HS-5 (cell line): ENCODE results near the gene EXOG.

Experiments
- DNase-seq: peaks from one replicate; pipeline ENCODE4 v3.0.0-alpha.2; 2012; ENCODE audit warnings: low read depth

Gene EXOG

DNA sequence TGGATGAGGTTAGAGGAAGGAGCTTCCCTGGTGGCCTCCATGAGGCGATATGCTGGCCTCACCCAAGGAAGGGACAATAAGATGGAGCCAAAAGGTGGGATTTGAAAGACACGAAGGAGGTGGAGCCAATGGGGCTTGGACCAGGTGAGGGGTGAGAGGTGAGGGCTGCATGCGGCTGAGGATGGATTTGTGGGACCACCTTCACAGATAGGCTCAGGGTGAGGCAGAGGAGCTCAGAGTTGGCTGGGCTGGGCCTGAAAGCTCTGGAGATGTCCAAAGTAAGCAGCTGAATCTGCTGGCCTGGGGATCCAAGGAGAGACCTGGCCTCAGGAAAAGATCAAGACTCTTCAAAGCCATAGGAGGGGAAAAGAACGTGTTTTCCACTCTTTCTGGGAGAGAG, 49.8 kb downstream of the EXOG start:
- no peak for DNase-seq

DNA sequence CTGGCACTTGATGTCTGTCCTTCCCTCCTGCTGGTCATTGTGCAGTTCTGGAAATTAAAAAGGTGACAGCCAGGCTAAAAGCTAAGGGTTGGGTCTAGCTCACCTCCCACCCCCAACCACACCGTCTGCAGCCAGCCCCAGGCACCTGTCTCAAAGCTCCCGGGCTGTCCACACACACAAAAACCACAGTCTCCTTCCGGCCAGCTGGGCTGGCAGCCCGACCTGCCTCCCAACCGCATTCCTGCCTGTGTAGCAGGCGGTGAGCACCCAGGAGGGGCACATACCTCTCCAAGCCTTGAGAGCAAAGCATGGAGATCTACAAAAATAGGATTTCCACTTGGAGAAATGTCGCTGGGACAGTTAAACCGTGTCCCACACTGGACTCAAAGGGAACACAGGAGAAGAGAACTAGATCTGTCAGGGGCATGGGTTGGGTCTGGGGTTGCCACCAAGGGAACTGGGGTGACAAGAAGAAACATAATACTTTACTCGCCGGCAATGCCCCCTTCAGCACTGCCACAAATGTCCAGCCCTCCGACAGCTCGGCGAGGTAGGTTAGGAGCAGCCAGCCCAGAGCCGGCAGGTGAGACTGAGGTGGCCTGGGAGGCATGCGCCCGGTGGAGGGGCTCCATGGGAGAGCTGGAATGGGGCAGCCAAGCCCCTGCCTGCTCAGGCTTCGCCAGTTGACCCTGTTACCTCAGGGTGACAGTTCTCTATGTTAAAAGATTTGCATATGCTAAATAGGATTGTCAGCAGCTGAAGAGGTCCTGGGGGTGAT, 52.2 kb downstream of the EXOG start:
- no peak for DNase-seq

DNA sequence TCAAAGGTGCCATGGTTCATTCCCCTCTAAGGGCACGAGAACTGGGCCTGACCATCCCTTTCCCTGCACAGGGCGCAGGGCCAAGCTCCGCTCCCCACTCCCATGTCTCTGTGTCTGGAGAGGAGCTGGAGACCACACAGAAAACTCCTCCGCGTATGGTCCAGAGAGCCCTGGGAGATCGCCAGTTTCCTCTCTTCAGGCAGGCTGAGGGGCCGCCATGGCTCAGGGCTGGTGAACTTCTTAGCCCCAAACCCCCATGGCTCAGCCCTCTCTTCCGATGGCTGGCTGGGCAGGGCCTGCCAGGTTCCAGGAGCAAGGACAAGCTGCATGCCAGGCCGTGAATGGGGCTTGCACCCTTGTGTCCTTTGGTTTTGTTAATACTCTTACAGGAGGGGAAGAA, 52.9 kb downstream of the EXOG start:
- no peak for DNase-seq

- no peak for DNase-seq
Measured at GRCh38 chr3:38549486-38549885, 53.3 kb downstream of the EXOG start.

DNA sequence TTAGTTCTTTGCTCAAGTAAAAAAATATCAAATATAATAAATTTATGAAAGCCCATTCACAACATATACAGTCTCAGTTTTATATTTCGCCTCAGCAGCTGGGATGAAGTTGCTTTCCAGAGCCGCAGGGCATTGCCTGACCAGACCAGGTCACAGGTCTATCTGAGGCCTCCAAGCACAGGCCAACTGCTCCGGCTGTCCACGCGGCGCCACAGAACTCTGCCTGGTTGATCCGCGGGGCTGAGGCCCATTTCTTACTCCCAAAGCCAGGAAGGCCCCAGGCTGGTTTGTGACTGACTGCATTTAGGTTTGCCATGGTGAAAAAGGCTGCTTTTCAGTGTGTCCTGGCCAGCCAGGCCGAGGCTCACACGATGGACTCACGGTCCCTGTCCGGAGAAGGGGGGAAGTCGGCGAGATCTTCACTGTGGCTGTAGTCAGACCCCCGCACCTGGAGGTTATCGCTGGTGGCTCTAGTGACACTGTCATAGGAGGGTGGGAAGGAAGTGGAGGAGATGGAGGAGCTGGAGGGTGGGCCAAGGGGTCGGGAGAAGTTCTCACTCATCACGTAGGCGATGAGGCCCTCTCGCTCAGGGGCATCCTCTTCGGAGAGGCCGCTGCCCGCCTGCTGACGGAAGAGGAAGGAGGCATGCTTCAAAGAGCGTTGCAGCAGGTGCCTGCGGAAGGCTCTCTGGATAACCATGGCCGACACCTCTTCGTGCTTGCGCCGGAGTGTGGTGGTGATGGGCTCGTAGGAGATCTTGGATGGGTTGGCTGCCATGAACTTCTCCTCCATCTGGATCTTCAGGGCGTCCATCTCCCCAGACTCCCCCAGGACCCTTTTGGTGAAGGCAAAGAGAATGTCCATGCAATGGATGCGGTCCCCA, 54.1 kb downstream of the EXOG start:
- no peak for DNase-seq

DNA sequence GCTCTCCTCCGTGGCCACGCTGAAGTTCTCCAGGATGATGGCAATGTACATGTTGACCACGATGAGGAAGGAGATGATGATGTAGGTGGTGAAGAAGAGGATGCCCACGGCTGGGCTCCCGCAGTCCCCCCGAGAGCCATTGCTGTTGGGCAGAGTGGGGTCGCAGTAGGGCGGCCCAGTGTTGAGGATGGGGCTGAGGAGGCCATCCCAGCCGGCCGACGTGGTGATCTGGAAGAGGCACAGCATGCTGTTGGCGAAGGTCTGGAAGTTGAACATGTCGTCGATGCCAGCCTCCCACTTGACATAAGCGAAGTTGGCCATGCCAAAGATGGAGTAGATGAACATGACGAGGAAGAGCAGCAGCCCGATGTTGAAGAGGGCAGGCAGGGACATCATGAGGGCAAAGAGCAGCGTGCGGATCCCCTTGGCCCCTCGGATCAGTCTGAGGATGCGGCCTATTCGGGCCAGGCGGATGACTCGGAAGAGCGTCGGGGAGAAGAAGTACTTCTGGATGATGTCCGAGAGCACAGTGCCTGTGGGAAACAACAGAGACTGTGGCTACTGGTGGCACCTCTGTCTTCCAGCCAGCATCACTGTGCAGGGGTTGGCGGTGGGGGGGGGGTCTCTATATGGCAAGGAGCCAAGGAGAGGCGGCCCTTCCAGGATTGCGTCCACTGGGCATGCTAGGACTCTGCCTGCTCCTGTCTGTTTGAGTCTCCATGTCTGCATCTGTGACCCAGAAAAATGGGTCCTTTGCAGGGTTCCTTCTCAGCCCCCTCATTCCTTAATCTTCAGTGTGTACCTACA, 55.1 kb downstream of the EXOG start:
- no peak for DNase-seq

- DNase-seq = no peak
Measured at GRCh38 chr3:38552364-38552763, 56.2 kb downstream of the EXOG start.

DNA sequence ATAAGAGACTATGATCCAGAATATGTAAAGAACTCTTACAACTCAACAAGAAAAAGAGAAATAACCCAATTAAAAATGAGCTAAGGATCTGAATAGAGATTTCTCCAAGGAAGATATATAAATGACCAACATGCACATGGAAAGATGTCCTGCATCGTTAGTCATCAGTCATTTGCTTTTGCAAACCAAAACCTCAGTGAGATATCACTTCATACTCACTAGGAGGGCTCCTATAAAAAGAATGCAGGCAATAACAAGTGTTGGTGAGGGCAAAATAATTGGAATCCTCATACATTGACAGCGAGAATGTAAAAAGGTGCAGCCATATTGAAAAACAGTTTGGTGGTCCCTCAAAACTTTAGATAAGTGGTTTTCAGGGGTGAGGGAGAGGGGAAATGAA, 56.9 kb downstream of the EXOG start:
- no peak for DNase-seq

DNA sequence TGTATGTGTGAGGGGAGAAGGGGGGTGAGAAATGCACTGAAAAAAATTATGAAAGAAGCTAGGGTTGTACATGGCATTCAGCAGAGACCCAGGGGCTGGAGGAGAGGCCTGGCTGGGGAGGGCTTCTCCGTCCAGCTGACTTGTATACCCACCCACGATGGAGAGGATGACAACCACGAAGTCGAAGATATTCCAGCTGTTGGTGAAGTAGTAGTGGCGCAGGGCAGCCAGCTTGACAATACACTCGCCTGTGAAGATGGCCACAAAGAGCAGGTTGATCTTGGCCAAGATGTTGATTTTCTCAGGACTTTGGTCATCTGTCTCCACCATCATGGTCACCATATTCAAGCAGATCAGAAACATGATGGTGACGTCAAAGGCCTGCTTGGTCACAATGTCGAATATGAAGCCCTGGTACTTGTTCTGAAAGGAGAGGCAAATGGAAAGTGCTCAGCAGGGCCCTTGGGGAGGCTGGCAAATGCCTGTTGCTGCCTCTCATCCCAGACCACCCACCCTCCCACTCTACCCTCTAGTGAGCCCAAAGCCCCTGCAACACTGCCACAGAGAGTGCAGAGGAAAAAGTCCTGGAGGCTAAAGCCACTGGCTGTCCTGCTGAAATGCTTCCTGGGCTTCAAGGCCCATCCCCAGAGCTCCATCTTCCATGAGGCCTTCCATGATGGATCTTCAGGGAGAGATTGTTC, 58.1 kb downstream of the EXOG start:
- no peak for DNase-seq

- DNase-seq = no peak
Measured at GRCh38 chr3:38555149-38555840, 59.2 kb downstream of the EXOG start.

GRCh38 chr3:38555926-38556325, 59.8 kb downstream of the EXOG start:
- DNase-seq = no peak

GRCh38 chr3:38556640-38557358, 60.7 kb downstream of the EXOG start:
- DNase-seq = no peak

DNA sequence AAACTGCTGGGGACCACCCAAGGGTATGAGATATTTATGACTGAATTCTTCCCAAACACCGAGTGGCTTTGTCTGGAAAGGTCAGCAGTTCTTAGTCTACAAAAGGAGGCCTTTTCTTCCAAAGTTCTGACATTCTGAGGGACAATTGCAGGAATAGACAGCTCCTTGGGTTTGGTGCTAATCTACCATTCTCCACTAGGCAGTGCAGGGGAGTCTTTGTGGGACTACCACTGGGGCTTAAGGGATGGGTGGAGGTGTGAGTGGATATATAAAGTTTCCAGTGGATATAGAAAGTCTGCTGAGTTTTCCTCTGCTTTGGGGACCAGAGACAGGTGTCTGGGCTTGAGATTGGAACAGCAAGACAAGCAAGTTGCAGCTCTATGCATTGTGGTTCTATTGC, 62.7 kb downstream of the EXOG start:
- DNase-seq = no peak

DNA sequence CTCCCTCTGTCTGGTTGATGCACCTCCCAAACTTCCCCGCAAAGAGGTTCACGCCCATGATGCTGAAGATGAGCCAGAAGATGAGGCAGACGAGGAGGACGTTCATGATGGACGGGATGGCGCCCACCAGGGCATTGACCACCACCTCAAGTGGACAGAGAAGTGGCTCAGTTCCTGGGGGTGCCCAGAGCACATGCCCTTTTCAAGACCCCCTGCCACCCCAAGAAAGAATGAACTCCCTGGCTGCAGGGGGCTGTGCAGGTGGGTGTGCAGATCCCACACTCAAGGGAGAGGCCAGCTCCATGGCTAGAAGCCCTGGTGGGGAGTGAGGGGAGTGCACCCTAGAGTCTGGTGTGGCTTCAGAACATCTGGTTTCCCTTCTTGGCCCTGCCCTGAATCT, 64.1 kb downstream of the EXOG start:
- no peak for DNase-seq

GRCh38 chr3:38560996-38561717, 65.0 kb downstream of the EXOG start:
- no peak for DNase-seq

DNA sequence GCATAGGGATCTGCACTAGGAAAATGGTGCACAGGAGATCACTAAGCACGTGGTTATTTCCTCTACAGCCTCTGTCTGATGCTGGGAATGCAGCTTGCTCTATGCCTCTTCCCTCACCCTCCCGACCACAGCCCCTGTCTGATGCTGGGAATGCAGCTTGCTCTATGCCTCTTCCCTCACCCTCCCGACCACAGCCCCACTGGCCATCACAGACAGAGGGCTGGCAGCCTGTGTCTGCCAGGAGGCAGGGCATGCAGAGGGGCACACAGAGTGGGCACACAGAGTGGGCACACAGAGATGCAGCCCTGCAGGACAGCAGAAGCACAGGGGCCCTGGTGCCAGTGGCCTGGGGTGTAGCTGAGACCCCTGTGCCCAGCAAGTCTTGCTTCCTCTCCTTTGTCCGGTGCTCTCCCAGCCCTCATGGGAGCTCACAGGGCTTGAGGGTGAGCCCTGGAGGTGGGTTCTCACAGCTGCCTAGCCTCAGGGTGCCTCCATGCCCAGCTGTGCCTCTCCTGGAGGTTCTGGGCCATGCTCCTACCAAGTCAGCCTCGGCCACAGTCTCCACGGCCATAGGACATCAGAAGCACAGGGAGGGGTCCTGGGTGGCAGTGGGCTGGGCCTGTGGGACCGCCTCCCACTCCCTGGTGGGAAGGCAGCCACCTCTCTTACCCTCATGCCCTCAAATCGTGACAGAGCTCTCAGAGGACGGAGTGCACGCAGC, 65.8 kb downstream of the EXOG start:
- DNase-seq = no peak

DNA sequence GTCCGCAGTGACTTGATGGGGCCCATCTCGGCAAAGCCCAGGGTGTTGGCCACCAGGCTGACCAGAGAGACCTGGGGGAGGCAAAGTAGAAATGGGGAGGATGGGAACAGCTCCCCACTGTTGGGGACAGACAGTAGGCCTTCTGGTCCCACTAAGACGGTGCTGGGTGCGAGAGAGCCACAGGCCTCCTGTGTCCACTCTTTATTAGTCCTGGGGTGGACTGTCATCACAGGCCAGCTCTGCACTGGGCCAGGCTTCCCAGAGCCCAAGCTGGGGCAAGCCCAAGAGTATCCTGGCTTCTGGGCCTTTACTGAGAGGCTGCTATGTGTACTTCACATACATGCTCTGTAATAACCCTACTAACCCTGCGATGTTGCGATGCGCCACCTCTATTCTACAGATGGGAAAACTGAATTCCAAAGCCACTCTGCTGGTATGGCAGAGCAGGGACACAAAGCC, 66.4 kb downstream of the EXOG start:
- DNase-seq = no peak

GRCh38 chr3:38563070-38563885, 67.1 kb downstream of the EXOG start:
- DNase-seq = no peak
